GM12873 (cell line): Measurements from ENCODE around the gene OSGIN1.

Experiments used
- CTCF ChIP-seq: IDR thresholded peaks from 2 replicates; pipeline ENCODE4 v1.5.1; 2012; ENCODE audit warnings: low read depth, mild to moderate bottlenecking, moderate library complexity, low read length, control low read depth; ENCODE audit not compliant: insufficient read depth; ENCODE audit errors: missing control alignments

The OSGIN1 gene

GRCh38 chr16:83920894-83921491, 32.0 kb upstream of the OSGIN1 start:
- TF ChIP-seq CTCF: no peak

- TF ChIP-seq CTCF: no peak
Observed at GRCh38 chr16:83923581-83924365, 29.3 kb upstream of the OSGIN1 start.

- TF ChIP-seq CTCF: no peak
Observed at GRCh38 chr16:83924686-83925085, 28.4 kb upstream of the OSGIN1 start.

GRCh38 chr16:83925095-83925905, 27.7 kb upstream of the OSGIN1 start:
- TF ChIP-seq CTCF: no peak

GRCh38 chr16:83925957-83926725, 26.9 kb upstream of the OSGIN1 start:
- TF ChIP-seq CTCF: no peak

- peak; percentile 98 for TF ChIP-seq CTCF
Observed at GRCh38 chr16:83926726-83927397, 26.2 kb upstream of the OSGIN1 start.
